SU-DHL-6 (cell line): ENCODE results near the gene VDR.
"Not testable (repeated sequence)": the region's sequence is repeated elsewhere in the genome, so short reads cannot be mapped to it uniquely, and the experiment has no call there.

ENCODE experiments used
- H2AFZ ChIP-seq: fragments of 200-600 bp; sonication (generic); 2 replicates; pipeline ENCODE4 v1.6.1; 2014; ENCODE audit warnings: low read depth, mild to moderate bottlenecking, moderate library complexity, mixed read lengths, antibody characterized with exemption, low read length; ENCODE audit not compliant: severe bottlenecking
- H3F3A ChIP-seq: fragments of 200-600 bp; shearing (Covaris generic); 2 replicates; pipeline ENCODE4 v1.6.0; 2016; ENCODE audit warnings: antibody characterized with exemption, mild to moderate bottlenecking; ENCODE audit not compliant: insufficient read depth
- H3K27ac ChIP-seq: fragments of 200-600 bp; sonication (generic); 2 replicates; pipeline ENCODE4 v1.5.1; 2016; ENCODE audit warnings: low read depth, mild to moderate bottlenecking, low read length, moderate library complexity, mixed read lengths
- H3K27me3 ChIP-seq: fragments of 200-600 bp; sonication (generic), shearing (Covaris generic); 2 replicates; pipeline ENCODE4 v1.6.0; 2014; ENCODE audit warnings: mild to moderate bottlenecking, low read length
- H3K36me3 ChIP-seq: fragments of 200-600 bp; sonication (generic); 2 replicates; pipeline ENCODE4 v1.6.1; 2014; ENCODE audit warnings: mild to moderate bottlenecking, low read length, mixed read lengths
- H3K4me2 ChIP-seq: fragments of 300-600, 200-600 bp; shearing (Covaris generic), sonication (generic); 2 replicates; pipeline ENCODE4 v1.6.0; 2014; ENCODE audit warnings: low read length, low read depth, mild to moderate bottlenecking; ENCODE audit not compliant: poor library complexity, severe bottlenecking
- H3K4me3 ChIP-seq: fragments of 200-600 bp; sonication (generic); 2 replicates; pipeline ENCODE4 v1.5.1; 2014; ENCODE audit warnings: antibody characterized with exemption, low read length, mild to moderate bottlenecking, mixed read lengths; ENCODE audit not compliant: insufficient read depth, poor library complexity, severe bottlenecking
- H3K79me2 ChIP-seq: fragments of 200-600 bp; sonication (generic); 2 replicates; pipeline ENCODE4 v1.6.1; 2014; ENCODE audit warnings: mild to moderate bottlenecking, low read length, moderate library complexity; ENCODE audit not compliant: insufficient read depth
- H3K9ac ChIP-seq: fragments of 200-600 bp; sonication (generic); 2 replicates; pipeline ENCODE4 v1.7.0; 2014; ENCODE audit warnings: mild to moderate bottlenecking, low read length
- H3K9me2 ChIP-seq: fragments of 200-600 bp; sonication (generic); replicated peaks from 2 replicates; pipeline ENCODE4 v1.6.1; 2014; ENCODE audit warnings: low read length; ENCODE audit not compliant: insufficient read depth
- H3K9me3 ChIP-seq: fragments of 200-600 bp; sonication (generic); 2 replicates; pipeline ENCODE4 v1.6.1; 2014; ENCODE audit warnings: low read length, mixed read lengths; ENCODE audit not compliant: insufficient read depth
- H4K20me1 ChIP-seq: fragments of 200-600 bp; sonication (generic); 2 replicates; pipeline ENCODE4 v1.6.1; 2014; ENCODE audit warnings: low read depth, mild to moderate bottlenecking, antibody characterized with exemption, low read length, moderate library complexity, mixed read lengths
- EZH2phosphoT487 ChIP-seq: fragments of 200-600 bp; sonication (generic), shearing (Covaris generic); conservative IDR thresholded peaks from 2 replicates; pipeline ENCODE4 v1.6.1; 2018; ENCODE audit warnings: mild to moderate bottlenecking, antibody characterized with exemption, low read length, moderate library complexity, mixed read lengths
- TF ChIP-seq, protein P1 (sequence below): fragments of 200-600 bp; sonication (generic); IDR thresholded peaks from one replicate; pipeline ENCODE4 v1.5.1; 2017; ENCODE audit warnings: antibody characterized with exemption, mild to moderate bottlenecking, low read length, moderate library complexity; ENCODE audit not compliant: insufficient read depth, poor library complexity, severe bottlenecking

Gene VDR

DNA sequence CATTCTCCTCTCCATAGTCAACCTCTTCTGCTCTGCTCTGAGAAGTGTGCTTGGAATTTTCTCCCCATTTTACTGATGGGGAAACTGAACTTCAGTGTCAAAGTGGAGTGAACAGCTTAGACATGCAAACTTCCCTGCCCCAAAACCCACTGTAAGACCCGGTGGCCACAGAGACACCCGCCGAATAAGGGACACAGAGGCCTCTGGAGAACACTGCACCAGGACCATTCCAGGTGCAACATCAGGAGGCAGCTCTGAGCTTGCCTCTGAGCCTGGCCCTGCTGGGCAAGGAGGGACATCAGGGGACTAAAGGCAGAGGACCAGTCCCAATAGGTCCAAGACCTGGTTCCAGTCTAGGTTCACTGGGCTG lies 86.8 kb downstream of the VDR start:
- H3K4me2 ChIP-seq: peak overlapping the region; percentile 71
- H3K27ac ChIP-seq: peak overlapping the region; percentile 68
- H3K27me3 ChIP-seq: no peaks in the 10 kb centered on the region
- TF ChIP-seq, protein P1, sequence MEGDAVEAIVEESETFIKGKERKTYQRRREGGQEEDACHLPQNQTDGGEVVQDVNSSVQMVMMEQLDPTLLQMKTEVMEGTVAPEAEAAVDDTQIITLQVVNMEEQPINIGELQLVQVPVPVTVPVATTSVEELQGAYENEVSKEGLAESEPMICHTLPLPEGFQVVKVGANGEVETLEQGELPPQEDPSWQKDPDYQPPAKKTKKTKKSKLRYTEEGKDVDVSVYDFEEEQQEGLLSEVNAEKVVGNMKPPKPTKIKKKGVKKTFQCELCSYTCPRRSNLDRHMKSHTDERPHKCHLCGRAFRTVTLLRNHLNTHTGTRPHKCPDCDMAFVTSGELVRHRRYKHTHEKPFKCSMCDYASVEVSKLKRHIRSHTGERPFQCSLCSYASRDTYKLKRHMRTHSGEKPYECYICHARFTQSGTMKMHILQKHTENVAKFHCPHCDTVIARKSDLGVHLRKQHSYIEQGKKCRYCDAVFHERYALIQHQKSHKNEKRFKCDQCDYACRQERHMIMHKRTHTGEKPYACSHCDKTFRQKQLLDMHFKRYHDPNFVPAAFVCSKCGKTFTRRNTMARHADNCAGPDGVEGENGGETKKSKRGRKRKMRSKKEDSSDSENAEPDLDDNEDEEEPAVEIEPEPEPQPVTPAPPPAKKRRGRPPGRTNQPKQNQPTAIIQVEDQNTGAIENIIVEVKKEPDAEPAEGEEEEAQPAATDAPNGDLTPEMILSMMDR: no peak
- no peak for TF ChIP-seq EZH2phosphoT487
- 0 out of 2 replicates have a peak, but pooled peaks cover 4% of the 10 kb centered on the region for H3K36me3 ChIP-seq
- no peaks in the 10 kb centered on the region for H3K9me2 ChIP-seq
- H3F3A ChIP-seq: peaks cover 13% of the 10 kb centered on the region; the same call in 1 of the 2 replicates
- peak overlapping the region; percentile 69 for H3K4me3 ChIP-seq
- peak overlapping the region; percentile 74 for H3K9ac ChIP-seq
- H3K79me2 ChIP-seq: peaks cover 57% of the 10 kb centered on the region
- H2AFZ ChIP-seq: no peak overlapping the region
- H4K20me1 ChIP-seq: no peaks in the 10 kb centered on the region
- no peaks in the 10 kb centered on the region for H3K9me3 ChIP-seq

DNA sequence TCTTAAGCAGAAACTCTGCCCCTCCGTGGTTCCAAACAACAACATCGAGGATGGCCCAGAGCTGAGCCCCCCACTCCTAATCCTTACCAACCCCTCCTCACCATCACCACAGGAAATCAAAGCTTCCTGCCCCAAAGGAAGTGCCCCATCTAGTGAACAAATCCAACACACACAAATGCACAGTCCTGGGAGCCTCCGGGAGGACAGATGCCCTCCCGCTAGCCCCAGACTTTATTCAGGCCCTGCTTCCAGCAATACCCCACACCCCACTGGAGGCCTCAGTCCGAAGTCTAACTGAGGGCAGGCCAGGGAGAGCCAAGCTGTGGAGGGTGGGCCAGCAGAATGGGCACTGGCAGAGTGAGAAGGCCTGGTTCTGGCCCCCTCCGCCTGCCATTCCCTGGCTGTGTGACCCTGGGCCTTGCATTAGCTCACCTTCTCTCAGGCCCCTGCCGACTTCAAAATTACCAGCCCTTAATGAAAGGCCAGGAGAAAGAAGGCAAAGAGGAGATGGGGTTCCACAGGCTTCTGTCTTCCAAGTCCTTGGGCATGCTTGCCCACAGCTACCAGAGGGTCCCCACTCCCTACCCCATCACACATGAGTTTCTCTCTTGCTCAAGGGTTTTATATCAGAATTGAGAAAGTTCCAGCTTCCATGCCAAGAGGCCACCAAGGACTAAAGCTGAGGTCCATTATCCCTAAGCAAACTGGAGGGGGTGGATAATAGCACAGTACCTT lies 87.4 kb downstream of the VDR start:
- Histone ChIP-seq H3K27me3 (no peaks in the 10 kb centered on the region), H3K27ac (peak overlapping the region; percentile 68), H3K9ac (peak overlapping the region; percentile 74), H3K36me3 (0 out of 2 replicates have a peak, but pooled peaks cover 4% of the 10 kb centered on the region), H3K79me2 (peaks cover 61% of the 10 kb centered on the region), H2AFZ (no peak overlapping the region), H3K9me2 (no peaks in the 10 kb centered on the region), H3K9me3 (no peaks in the 10 kb centered on the region), H4K20me1 (no peaks in the 10 kb centered on the region), H3K4me2 (peak overlapping the region; percentile 71), H3F3A (peaks cover 16% of the 10 kb centered on the region), H3K4me3 (peak overlapping the region; percentile 69)
- no peak for TF ChIP-seq EZH2phosphoT487
- TF ChIP-seq, protein P1: peak; percentile 13

DNA sequence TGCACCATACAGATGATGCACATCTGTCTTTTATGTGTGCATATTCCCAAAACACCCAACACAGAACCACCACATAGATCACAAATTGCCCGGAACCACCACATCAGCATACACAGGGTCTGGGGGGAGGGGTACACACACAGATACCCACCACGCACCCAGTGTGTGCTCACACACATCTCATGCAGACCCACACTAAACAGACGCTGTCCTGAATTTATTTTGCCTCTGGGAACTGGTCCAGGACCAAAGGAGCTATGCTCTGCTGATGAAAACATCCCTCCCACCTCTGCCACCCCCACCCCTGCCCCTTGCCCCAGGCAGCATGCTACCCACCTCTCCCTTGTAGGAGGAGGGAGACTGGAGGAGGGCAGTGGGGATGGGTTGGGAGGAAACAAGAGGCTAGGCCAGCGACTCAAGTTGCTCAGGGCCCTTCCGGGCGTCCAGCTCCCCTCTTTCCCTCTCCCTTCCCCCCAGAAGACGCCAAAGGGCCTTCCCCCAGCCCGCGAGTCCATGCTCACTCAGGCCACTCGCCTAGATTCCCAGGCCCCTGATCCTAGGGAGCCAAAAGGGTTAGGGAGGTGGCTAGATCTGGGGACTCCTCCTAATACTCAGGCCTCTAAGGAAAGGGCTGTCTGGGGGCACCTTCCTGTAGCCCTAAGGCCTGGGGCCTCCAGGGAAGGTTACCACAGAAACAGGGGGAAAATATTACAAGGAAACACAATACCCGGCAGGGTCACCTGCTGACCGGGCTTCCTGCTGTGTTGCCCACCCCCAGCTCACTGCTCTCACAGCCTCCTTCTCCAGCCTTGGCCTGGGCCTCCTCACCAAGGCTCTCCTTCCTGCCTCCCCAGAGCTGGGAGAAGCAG lies 88.2 kb downstream of the VDR start:
- H3F3A ChIP-seq: peaks cover 22% of the 10 kb centered on the region
- H3K27ac ChIP-seq: peak overlapping the region; percentile 68
- H4K20me1 ChIP-seq: no peaks in the 10 kb centered on the region
- H2AFZ ChIP-seq: no peak overlapping the region
- H3K4me3 ChIP-seq: peak overlapping the region; percentile 69
- peaks cover 69% of the 10 kb centered on the region for H3K79me2 ChIP-seq
- H3K4me2 ChIP-seq: peak overlapping the region; percentile 71
- TF ChIP-seq, protein P1: no peak
- no peak for TF ChIP-seq EZH2phosphoT487
- no peaks in the 10 kb centered on the region for H3K9me2 ChIP-seq
- H3K9me3 ChIP-seq: no peaks in the 10 kb centered on the region
- H3K27me3 ChIP-seq: no peaks in the 10 kb centered on the region
- 0 out of 2 replicates have a peak, but pooled peaks cover 4% of the 10 kb centered on the region for H3K36me3 ChIP-seq
- H3K9ac ChIP-seq: peak overlapping the region; percentile 74

DNA sequence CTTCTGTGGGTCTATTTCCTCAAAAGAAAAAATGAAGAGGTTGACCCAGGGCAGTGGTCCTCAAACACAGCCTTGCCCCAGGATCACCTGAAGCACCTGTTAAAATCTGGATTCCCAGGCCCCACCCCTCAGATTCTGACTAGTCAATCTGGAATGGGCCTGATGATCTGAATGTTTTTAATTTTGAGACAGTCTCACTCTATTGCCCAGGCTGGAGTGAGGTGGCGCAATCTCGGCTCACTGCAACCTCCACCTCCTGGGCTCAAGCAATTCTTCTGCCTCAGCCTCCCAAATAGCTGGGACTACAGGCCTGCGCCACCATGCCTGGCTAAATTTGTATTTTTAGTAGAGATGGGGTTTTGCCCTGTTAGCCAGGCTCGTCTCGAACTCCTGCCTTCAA lies 89.3 kb downstream of the VDR start:
- not testable (repeated sequence) for H2AFZ ChIP-seq, H3K9me2 ChIP-seq, H3K4me2 ChIP-seq, H3K4me3 ChIP-seq, H3K27me3 ChIP-seq, H3K9me3 ChIP-seq, H3K9ac ChIP-seq, H4K20me1 ChIP-seq, H3K36me3 ChIP-seq
- Histone ChIP-seq H3K79me2 (peaks cover 79% of the 10 kb centered on the region), H3F3A (peaks cover 34% of the 10 kb centered on the region), H3K27ac (peak overlapping the region; percentile 89; the same call in 1 of the 2 replicates)
